LNCAP (cell line): ENCODE data around the gene SEPTIN2.

Experiments used
- CTCF ChIP-seq: fragments of 450-650 bp; IDR thresholded peaks from 2 replicates; pipeline ENCODE4 v1.5.1; 2017; ENCODE audit warnings: mild to moderate bottlenecking

SEPTIN2 gene

GRCh38 chr2:241351640-241352031, 35.9 kb downstream of the SEPTIN2 start:
- TF ChIP-seq CTCF = no peak

GRCh38 chr2:241352227-241352626, 36.5 kb downstream of the SEPTIN2 start:
- no peak for TF ChIP-seq CTCF

GRCh38 chr2:241354668-241355658, 39.2 kb downstream of the SEPTIN2 start:
- TF ChIP-seq CTCF = no peak

GRCh38 chr2:241355983-241356870, 40.5 kb downstream of the SEPTIN2 start, which contains the start of gene FARP2:
TSS of gene FARP2 (plus strand) at chr2:241356285. CDS start at chr2:241373108, 16,823 bp downstream.
- no peak for TF ChIP-seq CTCF

- TF ChIP-seq CTCF = no peak
Observed at GRCh38 chr2:241356871-241357260, 41.1 kb downstream of the SEPTIN2 start.

GRCh38 chr2:241357531-241357930, 41.8 kb downstream of the SEPTIN2 start:
- no peak for TF ChIP-seq CTCF

GRCh38 chr2:241358470-241358869, 42.7 kb downstream of the SEPTIN2 start:
- TF ChIP-seq CTCF = no peak
